ENCODE data around the gene PODNL1.

GRCh38 chr19:13978351-13979243 lies 40.4 kb upstream of the PODNL1 start:
- TF ChIP-seq CTCF (IDR thresholded peaks at IDR 0.05): no peak
- peak; percentile 26 for TF ChIP-seq POLR2A (IDR thresholded peaks at IDR 0.05)

Measured in prostate gland (tissue), 2 donors.